Measurements from ENCODE around the gene ITPR2. TPM values are rescaled to one million over a fixed set of nuclear protein-coding genes. Genes with fewer than 3 reads are reported as not detected.

The ITPR2 gene
- total and polyA plus RNA-seq, 2 of the 13 experiments (the other 11 are each of a cell fraction or from before 2014, with no cell fraction given) = 31.9 to 81.9 TPM

GRCh38 chr12:26346736-26347135, 486.3 kb downstream of the ITPR2 start:
- no peak for FAIRE-seq
- Histone ChIP-seq H3K27me3 (ENCODE audit: control insufficient read depth in 1 of 2, insufficient read depth in 2 of 2, low read length in 2 of 2) (no peaks in the 10 kb centered on the region), H3K79me2 (ENCODE audit: insufficient read depth, low read length) (no peaks in the 10 kb centered on the region), H4K20me1 (ENCODE audit: insufficient read depth, low read length) (no peaks in the 10 kb centered on the region), H3K27ac (ENCODE audit: extremely low read length, insufficient read depth, low read length) (no peak overlapping the region), H3K4me2 (ENCODE audit: low read depth, low read length) (no peak overlapping the region), H3K9me3 (ENCODE audit: low read length) (no peaks in the 10 kb centered on the region), H2AFZ (ENCODE audit: low read length) (no peak overlapping the region), H3K9ac (ENCODE audit: insufficient read depth, low read depth, low read length) (no peak overlapping the region), H3K4me3 (replicated peaks in 1 of 3; ENCODE audit: insufficient read depth in 1 of 3, low read depth in 2 of 3, low read length in 3 of 3) (no peak overlapping the region), H3K36me3 (replicated peaks in 1 of 2; ENCODE audit: control insufficient read depth in 1 of 2, insufficient read depth in 2 of 2, low read length in 2 of 2) (peaks cover 12 to 22% of the 10 kb centered on the region in 2 experiments; a peak in 4 of 5 replicates), H3K4me1 (ENCODE audit: insufficient read depth, low read length) (no peaks in the 10 kb centered on the region)
- TF ChIP-seq ZNF264 (CRISPR knock-in tag; IDR thresholded peaks at IDR 0.05) = no peak
- TF ChIP-seq, protein P1, sequence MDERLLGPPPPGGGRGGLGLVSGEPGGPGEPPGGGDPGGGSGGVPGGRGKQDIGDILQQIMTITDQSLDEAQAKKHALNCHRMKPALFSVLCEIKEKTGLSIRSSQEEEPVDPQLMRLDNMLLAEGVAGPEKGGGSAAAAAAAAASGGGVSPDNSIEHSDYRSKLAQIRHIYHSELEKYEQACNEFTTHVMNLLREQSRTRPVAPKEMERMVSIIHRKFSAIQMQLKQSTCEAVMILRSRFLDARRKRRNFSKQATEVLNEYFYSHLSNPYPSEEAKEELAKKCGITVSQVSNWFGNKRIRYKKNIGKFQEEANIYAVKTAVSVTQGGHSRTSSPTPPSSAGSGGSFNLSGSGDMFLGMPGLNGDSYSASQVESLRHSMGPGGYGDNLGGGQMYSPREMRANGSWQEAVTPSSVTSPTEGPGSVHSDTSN (CRISPR knock-in tag; IDR thresholded peaks at IDR 0.05) = no peak
- TF ChIP-seq ELK4 (CRISPR knock-in tag; IDR thresholded peaks at IDR 0.05; ENCODE audit: borderline replicate concordance) = no peak
- TF ChIP-seq ZNF251 (CRISPR knock-in tag; IDR thresholded peaks at IDR 0.05) = no peak
- no peak for TF ChIP-seq ZNF160 (CRISPR knock-in tag; IDR thresholded peaks at IDR 0.05)
- TF ChIP-seq, protein P2, sequence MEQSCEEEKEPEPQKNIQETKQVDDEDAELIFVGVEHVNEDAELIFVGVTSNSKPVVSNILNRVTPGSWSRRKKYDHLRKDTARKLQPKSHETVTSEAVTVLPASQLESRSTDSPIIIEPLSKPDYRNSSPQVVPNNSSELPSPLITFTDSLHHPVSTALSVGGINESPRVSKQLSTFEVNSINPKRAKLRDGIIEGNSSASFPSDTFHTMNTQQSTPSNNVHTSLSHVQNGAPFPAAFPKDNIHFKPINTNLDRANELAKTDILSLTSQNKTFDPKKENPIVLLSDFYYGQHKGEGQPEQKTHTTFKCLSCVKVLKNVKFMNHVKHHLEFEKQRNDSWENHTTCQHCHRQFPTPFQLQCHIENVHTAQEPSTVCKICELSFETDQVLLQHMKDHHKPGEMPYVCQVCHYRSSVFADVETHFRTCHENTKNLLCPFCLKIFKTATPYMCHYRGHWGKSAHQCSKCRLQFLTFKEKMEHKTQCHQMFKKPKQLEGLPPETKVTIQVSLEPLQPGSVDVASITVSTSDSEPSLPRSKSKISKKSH (CRISPR knock-in tag; IDR thresholded peaks at IDR 0.05; ENCODE audit: borderline replicate concordance) = no peak
- TF ChIP-seq ZNF44 (CRISPR knock-in tag; IDR thresholded peaks at IDR 0.05) = no peak
- intact Hi-C loops (cut with micrococcal nuclease; ENCODE audit: unreplicated experiment) = no loop called here
- no peak for ATAC-seq
- in situ Hi-C loops (cut with HindIII; ENCODE audit: extremely low pct_ligation_motif_present, low pct_unique_long_range_greater_than_20kb) = no loop called here
- DNase-seq (ENCODE audit: low spot score) = no peak
- ChIA-PET CTCF (ENCODE audit: low intra/inter-chr PET ratio, low total read pairs) (no interaction called here), POLR2A (no interaction called here)
- BruUV-seq (replicated peaks) = no TSS peak
- 97% methylated on average over 3 of the region's 3 CpGs for WGBS (ENCODE audit: low lambda C conversion rate)
